Measurements from ENCODE around the gene COMMD10. TPM values are rescaled to one million over a fixed set of nuclear protein-coding genes. Genes with fewer than 3 reads are reported as not detected.

The COMMD10 gene
- polyA plus RNA-seq, 1 donor from 2014 or later: 23.1 TPM

DNA sequence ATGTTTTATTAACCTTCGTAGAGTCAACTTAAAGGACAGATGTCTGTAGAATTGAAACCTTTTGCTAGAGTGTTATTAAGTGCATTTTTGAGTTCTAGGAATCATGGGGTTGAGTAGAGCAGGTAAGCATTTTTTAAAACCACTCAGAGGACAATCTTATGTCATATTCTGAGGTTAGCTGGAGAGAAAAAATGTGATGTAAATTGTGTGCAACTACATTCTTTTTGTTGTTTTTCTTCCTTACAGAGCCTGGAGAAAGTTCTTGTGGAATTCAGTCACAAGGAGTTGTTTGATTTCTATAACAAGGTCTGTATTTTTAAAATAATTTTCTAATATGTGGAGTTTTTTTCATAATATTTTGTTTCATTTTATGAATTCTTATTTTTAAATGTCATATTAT is 206.4 kb downstream of the COMMD10 start:
- no peak overlapping the region for H3K9ac ChIP-seq (ENCODE audit: low read length)
- no peaks in the 10 kb centered on the region for H3K79me2 ChIP-seq (replicated peaks; ENCODE audit: insufficient read depth, low read length)
- H3K36me3 ChIP-seq (ENCODE audit: insufficient read depth, low read length): no peaks in the 10 kb centered on the region
- no peak overlapping the region for H3K4me2 ChIP-seq (ENCODE audit: low read length)
- no peaks in the 10 kb centered on the region for H3K9me2 ChIP-seq (ENCODE audit: insufficient read depth, low read length)
- no peak overlapping the region for H2AFZ ChIP-seq (ENCODE audit: low read depth, low read length)
- TF ChIP-seq SMC3 (conservative IDR thresholded peaks at IDR 0.05; ENCODE audit: poor library complexity) (no peak), POLR2AphosphoS5 (IDR thresholded peaks at IDR 0.05) (no peak), MXI1 (conservative IDR thresholded peaks at IDR 0.05; ENCODE audit: poor library complexity, severe bottlenecking) (no peak), TAF1 (IDR thresholded peaks at IDR 0.05; ENCODE audit: low read depth) (no peak), EZH2 (IDR thresholded peaks at IDR 0.05; ENCODE audit: borderline replicate concordance, insufficient read depth, low read length, poor library complexity, severe bottlenecking) (no peak), RAD21 (conservative IDR thresholded peaks at IDR 0.05) (no peak)
- TF ChIP-seq, protein P1, sequence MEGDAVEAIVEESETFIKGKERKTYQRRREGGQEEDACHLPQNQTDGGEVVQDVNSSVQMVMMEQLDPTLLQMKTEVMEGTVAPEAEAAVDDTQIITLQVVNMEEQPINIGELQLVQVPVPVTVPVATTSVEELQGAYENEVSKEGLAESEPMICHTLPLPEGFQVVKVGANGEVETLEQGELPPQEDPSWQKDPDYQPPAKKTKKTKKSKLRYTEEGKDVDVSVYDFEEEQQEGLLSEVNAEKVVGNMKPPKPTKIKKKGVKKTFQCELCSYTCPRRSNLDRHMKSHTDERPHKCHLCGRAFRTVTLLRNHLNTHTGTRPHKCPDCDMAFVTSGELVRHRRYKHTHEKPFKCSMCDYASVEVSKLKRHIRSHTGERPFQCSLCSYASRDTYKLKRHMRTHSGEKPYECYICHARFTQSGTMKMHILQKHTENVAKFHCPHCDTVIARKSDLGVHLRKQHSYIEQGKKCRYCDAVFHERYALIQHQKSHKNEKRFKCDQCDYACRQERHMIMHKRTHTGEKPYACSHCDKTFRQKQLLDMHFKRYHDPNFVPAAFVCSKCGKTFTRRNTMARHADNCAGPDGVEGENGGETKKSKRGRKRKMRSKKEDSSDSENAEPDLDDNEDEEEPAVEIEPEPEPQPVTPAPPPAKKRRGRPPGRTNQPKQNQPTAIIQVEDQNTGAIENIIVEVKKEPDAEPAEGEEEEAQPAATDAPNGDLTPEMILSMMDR (IDR thresholded peaks at IDR 0.05; ENCODE audit: poor library complexity, severe bottlenecking): no peak
- H3K27ac ChIP-seq (ENCODE audit: low read length): no peak overlapping the region
- no peaks in the 10 kb centered on the region for H3K9me3 ChIP-seq (ENCODE audit: low read length)
- no peak overlapping the region for H3K4me3 ChIP-seq (ENCODE audit: low read length)
- no peaks in the 10 kb centered on the region for H3F3A ChIP-seq (ENCODE audit: insufficient read depth, low read length, poor library complexity, severe bottlenecking)
- no peaks in the 10 kb centered on the region for H3K27me3 ChIP-seq (ENCODE audit: insufficient read depth, low read depth, low read length)
- H4K20me1 ChIP-seq (ENCODE audit: insufficient read depth): no peaks in the 10 kb centered on the region

DNA sequence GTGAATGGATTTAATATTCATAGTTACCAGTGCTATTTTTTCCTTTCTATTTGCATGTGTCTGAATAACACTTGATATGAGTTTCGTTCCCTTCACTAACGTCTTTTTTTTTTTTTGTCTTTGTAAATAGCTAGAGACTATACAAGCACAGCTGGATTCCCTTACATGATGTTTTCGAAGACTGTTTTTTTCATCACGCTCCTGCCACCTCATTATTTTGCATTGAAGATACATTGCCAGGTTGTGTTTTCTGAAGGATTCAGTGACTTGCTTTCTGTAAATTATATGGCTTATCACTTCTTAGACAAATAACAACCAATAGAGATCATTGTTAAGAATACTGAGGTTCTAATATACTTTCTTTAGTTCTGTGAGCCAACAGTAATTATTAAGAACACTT is 207.5 kb downstream of the COMMD10 start:
- Histone ChIP-seq H3K27ac (ENCODE audit: low read length) (no peak overlapping the region), H2AFZ (ENCODE audit: low read depth, low read length) (no peak overlapping the region), H3K4me2 (ENCODE audit: low read length) (no peak overlapping the region), H3K27me3 (ENCODE audit: insufficient read depth, low read depth, low read length) (no peaks in the 10 kb centered on the region), H3K9ac (ENCODE audit: low read length) (no peak overlapping the region), H3K9me2 (ENCODE audit: insufficient read depth, low read length) (no peaks in the 10 kb centered on the region), H3K79me2 (replicated peaks; ENCODE audit: insufficient read depth, low read length) (no peaks in the 10 kb centered on the region), H3K9me3 (ENCODE audit: low read length) (no peaks in the 10 kb centered on the region), H3K4me3 (ENCODE audit: low read length) (no peak overlapping the region), H3K36me3 (ENCODE audit: insufficient read depth, low read length) (no peaks in the 10 kb centered on the region), H4K20me1 (ENCODE audit: insufficient read depth) (no peaks in the 10 kb centered on the region), H3F3A (ENCODE audit: insufficient read depth, low read length, poor library complexity, severe bottlenecking) (no peaks in the 10 kb centered on the region)
- TF ChIP-seq, protein P2, sequence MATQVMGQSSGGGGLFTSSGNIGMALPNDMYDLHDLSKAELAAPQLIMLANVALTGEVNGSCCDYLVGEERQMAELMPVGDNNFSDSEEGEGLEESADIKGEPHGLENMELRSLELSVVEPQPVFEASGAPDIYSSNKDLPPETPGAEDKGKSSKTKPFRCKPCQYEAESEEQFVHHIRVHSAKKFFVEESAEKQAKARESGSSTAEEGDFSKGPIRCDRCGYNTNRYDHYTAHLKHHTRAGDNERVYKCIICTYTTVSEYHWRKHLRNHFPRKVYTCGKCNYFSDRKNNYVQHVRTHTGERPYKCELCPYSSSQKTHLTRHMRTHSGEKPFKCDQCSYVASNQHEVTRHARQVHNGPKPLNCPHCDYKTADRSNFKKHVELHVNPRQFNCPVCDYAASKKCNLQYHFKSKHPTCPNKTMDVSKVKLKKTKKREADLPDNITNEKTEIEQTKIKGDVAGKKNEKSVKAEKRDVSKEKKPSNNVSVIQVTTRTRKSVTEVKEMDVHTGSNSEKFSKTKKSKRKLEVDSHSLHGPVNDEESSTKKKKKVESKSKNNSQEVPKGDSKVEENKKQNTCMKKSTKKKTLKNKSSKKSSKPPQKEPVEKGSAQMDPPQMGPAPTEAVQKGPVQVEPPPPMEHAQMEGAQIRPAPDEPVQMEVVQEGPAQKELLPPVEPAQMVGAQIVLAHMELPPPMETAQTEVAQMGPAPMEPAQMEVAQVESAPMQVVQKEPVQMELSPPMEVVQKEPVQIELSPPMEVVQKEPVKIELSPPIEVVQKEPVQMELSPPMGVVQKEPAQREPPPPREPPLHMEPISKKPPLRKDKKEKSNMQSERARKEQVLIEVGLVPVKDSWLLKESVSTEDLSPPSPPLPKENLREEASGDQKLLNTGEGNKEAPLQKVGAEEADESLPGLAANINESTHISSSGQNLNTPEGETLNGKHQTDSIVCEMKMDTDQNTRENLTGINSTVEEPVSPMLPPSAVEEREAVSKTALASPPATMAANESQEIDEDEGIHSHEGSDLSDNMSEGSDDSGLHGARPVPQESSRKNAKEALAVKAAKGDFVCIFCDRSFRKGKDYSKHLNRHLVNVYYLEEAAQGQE (IDR thresholded peaks at IDR 0.05; ENCODE audit: borderline replicate concordance): no peak
- TF ChIP-seq MXI1 (conservative IDR thresholded peaks at IDR 0.05; ENCODE audit: poor library complexity, severe bottlenecking): no peak
- no peak for TF ChIP-seq EZH2 (IDR thresholded peaks at IDR 0.05; ENCODE audit: borderline replicate concordance, insufficient read depth, low read length, poor library complexity, severe bottlenecking)
- no peak for TF ChIP-seq RAD21 (conservative IDR thresholded peaks at IDR 0.05)
- TF ChIP-seq, protein P1 (IDR thresholded peaks at IDR 0.05; ENCODE audit: poor library complexity, severe bottlenecking): no peak
- no peak for TF ChIP-seq SMC3 (conservative IDR thresholded peaks at IDR 0.05; ENCODE audit: poor library complexity)
- TF ChIP-seq POLR2AphosphoS5 (IDR thresholded peaks at IDR 0.05): no peak
- no peak for TF ChIP-seq EP300 (conservative IDR thresholded peaks at IDR 0.05; ENCODE audit: poor library complexity, severe bottlenecking)
- no peak for TF ChIP-seq TAF1 (IDR thresholded peaks at IDR 0.05; ENCODE audit: low read depth)

All from neural cell (in vitro differentiated cells).